Measurements from ENCODE around the gene CDK6.

CDK6 gene

GRCh38 chr7:92631850-92632487 lies 204.4 kb downstream of the CDK6 start:
- DNase-seq (ENCODE audit: low spot score) (no peak), ATAC-seq (ENCODE audit: low read depth) (no peak)
- TF ChIP-seq CTCF (IDR thresholded peaks at IDR 0.05; ENCODE audit: poor library complexity, severe bottlenecking), result no peak
- Histone ChIP-seq H3K9me3 (ENCODE audit: severe bottlenecking) (no peaks in the 10 kb centered on the region), H3K36me3 (ENCODE audit: low read depth) (peaks cover 15% of the 10 kb centered on the region; the same call in 1 of the 2 replicates), H3K27me3 (ENCODE audit: insufficient read depth, poor library complexity, severe bottlenecking) (no peaks in the 10 kb centered on the region), H3K4me3 (ENCODE audit: severe bottlenecking) (no peak overlapping the region), H3K4me1 (ENCODE audit: insufficient read depth, poor library complexity, severe bottlenecking) (peaks cover 47% of the 10 kb centered on the region), H3K27ac (ENCODE audit: poor library complexity, severe bottlenecking) (peak overlapping the region; percentile 89)

GRCh38 chr7:92631067-92631849 lies 205.1 kb downstream of the CDK6 start:
- Histone ChIP-seq H3K4me1 (ENCODE audit: insufficient read depth, poor library complexity, severe bottlenecking) (peaks cover 52% of the 10 kb centered on the region), H3K27me3 (ENCODE audit: insufficient read depth, poor library complexity, severe bottlenecking) (no peaks in the 10 kb centered on the region), H3K27ac (ENCODE audit: poor library complexity, severe bottlenecking) (peak overlapping the region; percentile 89), H3K4me3 (ENCODE audit: severe bottlenecking) (no peak overlapping the region), H3K36me3 (ENCODE audit: low read depth) (peaks cover 20% of the 10 kb centered on the region; the same call in 1 of the 2 replicates), H3K9me3 (ENCODE audit: severe bottlenecking) (no peaks in the 10 kb centered on the region)
- no peak for TF ChIP-seq CTCF (IDR thresholded peaks at IDR 0.05; ENCODE audit: poor library complexity, severe bottlenecking)
- no peak for DNase-seq (ENCODE audit: low spot score)
- no peak for ATAC-seq (ENCODE audit: low read depth)

GRCh38 chr7:92629779-92630178 lies 206.6 kb downstream of the CDK6 start:
- H3K4me1 ChIP-seq (ENCODE audit: insufficient read depth, poor library complexity, severe bottlenecking), result peaks cover 52% of the 10 kb centered on the region
- H3K4me3 ChIP-seq (ENCODE audit: severe bottlenecking), result no peak overlapping the region
- ATAC-seq (ENCODE audit: low read depth) (no peak), DNase-seq (ENCODE audit: low spot score) (no peak)
- H3K36me3 ChIP-seq (ENCODE audit: low read depth), result peaks cover 22% of the 10 kb centered on the region
- TF ChIP-seq CTCF (IDR thresholded peaks at IDR 0.05; ENCODE audit: poor library complexity, severe bottlenecking), result no peak
- no peaks in the 10 kb centered on the region for H3K9me3 ChIP-seq (ENCODE audit: severe bottlenecking)
- no peak overlapping the region for H3K27ac ChIP-seq (ENCODE audit: poor library complexity, severe bottlenecking)
- H3K27me3 ChIP-seq (ENCODE audit: insufficient read depth, poor library complexity, severe bottlenecking), result no peaks in the 10 kb centered on the region

- Histone ChIP-seq H3K36me3 (ENCODE audit: low read depth) (peaks cover 37% of the 10 kb centered on the region), H3K4me3 (ENCODE audit: severe bottlenecking) (no peak overlapping the region), H3K9me3 (ENCODE audit: severe bottlenecking) (no peaks in the 10 kb centered on the region), H3K4me1 (ENCODE audit: insufficient read depth, poor library complexity, severe bottlenecking) (peaks cover 37% of the 10 kb centered on the region), H3K27ac (ENCODE audit: poor library complexity, severe bottlenecking) (peak overlapping the region; percentile 79), H3K27me3 (ENCODE audit: insufficient read depth, poor library complexity, severe bottlenecking) (no peaks in the 10 kb centered on the region)
- no peak for TF ChIP-seq CTCF (IDR thresholded peaks at IDR 0.05; ENCODE audit: poor library complexity, severe bottlenecking)
- ATAC-seq (ENCODE audit: low read depth) (no peak), DNase-seq (ENCODE audit: low spot score) (no peak)
These were observed 208.4 kb downstream of the CDK6 start for GRCh38 chr7:92627956-92628355.
